ENCODE data around the gene ENOPH1.

DNA sequence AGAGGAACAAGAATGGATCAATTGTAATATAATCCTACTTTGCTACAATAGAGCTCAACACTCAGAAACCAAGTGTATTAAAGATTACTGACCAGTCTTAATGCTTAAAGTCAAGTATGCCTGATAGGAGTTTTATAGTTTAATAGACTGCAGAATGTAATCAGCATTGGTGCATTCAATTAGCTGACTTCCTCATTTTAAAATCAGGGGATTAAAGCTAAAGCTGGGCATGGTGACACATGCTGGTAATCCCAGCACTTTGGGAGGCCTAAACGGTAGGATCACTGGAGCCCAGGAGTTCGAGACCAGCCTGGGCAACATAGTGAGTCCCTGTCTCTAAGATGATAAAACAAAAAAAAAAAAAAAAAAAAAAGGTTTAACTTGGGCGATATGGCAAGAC lies 10.9 kb upstream of the ENOPH1 start:
- TF ChIP-seq POLR2A (IDR thresholded peaks at IDR 0.05; ENCODE audit: low read length) (no peak), GATA1 (IDR thresholded peaks at IDR 0.05; ENCODE audit: low read depth, low read length) (no peak)
